Tracheal epithelial cell (primary cell): Measurements from ENCODE around the gene SIAH3. TPM values are rescaled to one million over a fixed set of nuclear protein-coding genes. Genes with fewer than 3 reads are reported as not detected.

Source experiments
- total RNA-seq: library from RNA; depleted of rRNA; stranded (reverse); fragments of >200 nt; gene quantifications from 2 replicates; pipeline ENCODE4 v1.2.1, GENCODE V29; 2014

Gene SIAH3
- under 0.01 TPM in 1 of 2 replicates, not detected in the other for total RNA-seq

GRCh38 chr13:45851171-45851921 is at the start of gene SIAH3:
SIAH3 (minus strand) TSS chr13:45851753; CDS start chr13:45851629, 124 bp downstream.

Other genes starting within 250 kb of the SIAH3 start
- gene ERICH6B, start 236.0 kb downstream of the SIAH3 start, total RNA-seq: not detected in 2 replicates
- not detected in 2 replicates for gene CBY2, start 149.4 kb downstream of the SIAH3 start, total RNA-seq
- gene ZC3H13, start 201.0 kb upstream of the SIAH3 start, total RNA-seq: 8.1 and 8.9 TPM in 2 replicates